Medulla oblongata (tissue), 1 donor: ENCODE measurements around the gene TMEM170B.

ENCODE experiments used
- DNase-seq: peaks from one replicate; pipeline ENCODE4 v3.0.0-alpha.2; 2015; ENCODE audit errors: extremely low spot score

The TMEM170B gene

GRCh38 chr6:11585426-11586016 is 48.0 kb downstream of the TMEM170B start:
- peak; percentile 53 for DNase-seq

GRCh38 chr6:11586117-11586516 is 48.6 kb downstream of the TMEM170B start:
- DNase-seq, result no peak

- DNase-seq, result no peak
Observed at GRCh38 chr6:11586536-11586935, 49.0 kb downstream of the TMEM170B start.

- DNase-seq, result no peak
Observed at GRCh38 chr6:11589261-11589660, 51.7 kb downstream of the TMEM170B start.

DNA sequence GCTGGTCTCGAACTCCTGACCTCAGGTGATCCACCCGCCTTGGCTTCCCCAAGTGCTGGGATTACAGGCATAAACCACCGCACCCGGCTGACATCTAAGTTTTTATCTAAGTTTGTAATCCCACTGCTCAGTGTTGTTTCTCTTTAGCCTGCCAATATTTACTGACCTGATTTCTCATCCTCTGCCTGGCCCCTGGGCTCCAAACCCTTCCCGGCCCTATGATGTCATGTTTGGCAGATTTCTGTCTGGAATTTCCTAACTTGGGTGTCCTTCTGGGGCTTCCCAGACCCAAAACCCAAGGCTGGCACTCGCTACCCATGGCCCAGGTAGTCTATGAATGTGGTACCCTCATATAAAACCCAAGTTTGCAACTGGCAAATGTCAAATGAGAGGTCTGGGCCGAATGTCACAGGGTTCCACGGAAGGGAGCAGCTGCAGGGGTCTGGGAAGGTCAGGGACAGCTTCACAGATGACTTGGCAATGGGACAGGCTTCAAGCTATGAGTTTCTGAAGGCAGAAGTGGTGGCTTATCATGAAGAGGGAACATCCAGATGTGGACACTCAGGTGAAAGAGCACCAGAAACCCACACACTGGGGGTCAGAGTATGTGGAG is 54.9 kb downstream of the TMEM170B start:
- DNase-seq, result no peak

DNA sequence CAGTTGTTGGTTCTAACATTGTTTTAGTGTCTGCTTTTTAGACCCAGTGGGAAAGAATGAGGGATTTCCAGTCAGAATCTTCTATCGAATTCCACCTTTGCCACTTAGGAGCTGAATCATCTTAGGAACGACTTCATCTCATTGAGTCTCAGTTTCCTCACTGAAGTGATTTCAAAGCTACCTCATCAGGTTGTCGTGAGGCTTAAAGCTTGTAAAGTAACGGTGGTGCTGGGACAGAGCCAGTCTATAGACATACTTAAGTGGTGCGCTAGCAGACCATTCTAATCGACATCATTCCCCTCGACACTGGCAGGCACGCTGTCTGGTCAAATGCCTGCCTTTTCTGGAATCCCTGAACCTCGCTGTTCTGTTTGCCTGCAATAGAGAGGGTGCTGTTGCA is 55.5 kb downstream of the TMEM170B start:
- DNase-seq, result no peak

DNA sequence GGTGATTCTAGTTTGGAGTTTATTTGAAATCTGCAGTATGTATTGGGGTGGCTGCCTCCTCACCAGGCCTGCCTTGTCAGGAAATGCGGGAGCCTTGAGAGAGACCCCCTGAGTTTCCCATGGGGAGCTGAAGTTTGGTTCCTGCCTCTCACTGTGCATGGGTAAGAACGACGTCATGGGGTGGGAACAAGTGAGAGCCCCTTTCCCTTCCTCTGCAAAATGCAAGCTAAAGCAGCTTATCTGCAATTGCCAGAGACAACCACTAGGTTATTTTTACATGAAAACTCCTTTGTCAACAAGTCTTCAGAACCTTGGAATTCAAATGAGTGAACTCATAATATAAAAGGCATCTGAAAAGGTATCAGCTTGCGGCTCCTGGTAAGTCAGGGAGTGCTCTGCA is 58.4 kb downstream of the TMEM170B start:
- no peak for DNase-seq

GRCh38 chr6:11596640-11597237 is 59.2 kb downstream of the TMEM170B start:
- DNase-seq, result no peak

DNA sequence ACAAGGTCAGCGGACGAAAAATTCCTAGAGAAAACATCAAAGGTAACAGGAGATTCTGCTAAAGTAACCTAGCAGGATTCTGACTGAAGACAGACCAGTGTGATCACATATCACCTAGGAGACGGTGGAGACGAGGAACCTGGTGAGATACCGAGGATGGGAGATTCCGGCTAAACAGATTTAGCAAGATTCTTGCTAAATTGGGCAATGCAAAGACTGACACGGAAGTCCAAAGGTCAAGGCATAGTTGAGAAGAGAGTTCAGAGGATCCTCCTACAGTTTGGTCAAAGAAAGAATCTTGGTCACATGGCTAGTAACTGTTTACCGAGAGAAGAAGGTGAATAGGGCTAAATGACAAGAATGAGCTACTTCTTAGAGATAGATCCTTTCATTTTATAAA is 61.1 kb downstream of the TMEM170B start:
- no peak for DNase-seq

DNA sequence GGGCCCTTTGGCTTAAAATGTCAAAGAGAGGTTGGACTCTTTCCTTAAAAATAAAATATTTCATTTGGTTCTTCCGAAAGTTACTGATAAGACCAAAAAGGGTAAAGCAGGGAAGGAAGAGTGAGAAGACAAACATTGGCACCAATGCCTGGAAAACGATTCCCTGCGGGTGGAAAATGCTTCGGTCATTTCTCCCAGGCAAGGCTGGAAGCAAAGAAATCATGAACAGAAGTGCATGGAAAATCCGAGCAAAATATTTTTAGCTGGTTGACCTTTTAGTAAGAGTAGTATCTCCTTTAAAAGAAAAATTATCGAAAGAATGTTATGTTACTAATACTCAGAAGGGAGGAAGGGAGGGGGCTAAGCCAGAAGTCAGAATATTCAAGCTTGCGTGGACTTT is 62.7 kb downstream of the TMEM170B start:
- no peak for DNase-seq

DNA sequence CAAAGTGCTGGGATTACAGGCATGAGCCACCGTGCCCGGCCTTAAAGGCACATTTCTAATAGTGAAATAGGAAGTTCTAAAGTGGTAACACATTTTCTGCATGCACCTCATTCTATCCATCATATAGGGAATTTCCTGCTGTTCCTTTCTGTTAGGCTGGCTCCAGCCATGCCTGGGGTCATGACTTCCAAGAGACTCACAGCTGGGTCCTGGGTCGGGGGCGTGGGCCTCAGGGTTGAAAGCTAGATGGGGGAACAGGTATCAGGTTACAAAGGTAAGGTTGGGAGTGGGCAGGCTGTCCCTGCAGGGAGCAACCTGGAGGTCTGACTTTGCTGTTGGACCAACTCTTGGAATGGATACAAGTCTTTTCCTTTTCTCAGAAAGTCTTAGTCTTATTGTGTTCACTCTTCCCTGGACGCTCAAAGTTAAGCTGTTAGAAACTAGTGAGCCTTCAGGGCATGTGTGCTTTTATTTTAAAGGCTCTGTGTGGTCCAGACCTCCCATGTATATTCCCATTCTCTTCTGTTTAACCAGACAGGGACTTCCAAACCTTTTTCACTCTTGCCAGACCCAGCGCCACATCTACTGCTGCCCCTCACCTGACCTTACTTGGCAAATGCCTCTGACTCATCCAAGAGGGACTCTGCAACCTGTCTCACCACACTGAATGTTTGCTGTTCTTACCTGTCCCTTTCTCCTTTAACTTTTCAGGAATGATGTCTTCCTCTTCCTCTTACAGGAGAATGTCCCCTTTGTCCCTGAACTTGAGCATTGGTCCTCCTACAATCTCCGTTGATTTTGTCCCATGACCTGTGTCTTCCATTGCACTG is 64.4 kb downstream of the TMEM170B start:
- no peak for DNase-seq

DNA sequence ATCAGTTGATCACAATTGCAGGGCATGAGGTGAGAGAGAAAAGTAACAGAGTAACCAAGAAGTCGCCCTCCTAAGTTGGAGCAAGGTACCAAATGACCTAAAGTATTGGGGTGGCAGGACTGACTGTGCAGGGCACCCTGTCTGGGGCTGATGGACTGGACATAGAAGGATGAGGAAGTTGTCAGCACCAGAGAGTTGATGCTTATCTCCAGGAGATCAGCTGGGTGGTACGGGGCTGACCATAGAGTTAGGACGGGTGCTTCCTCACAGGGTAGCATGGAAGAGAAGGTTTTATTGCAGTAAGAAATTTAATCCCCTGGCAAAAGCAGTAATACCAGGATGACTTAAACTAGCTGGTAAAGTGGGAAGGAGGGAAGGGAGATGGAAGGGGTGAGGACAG is 66.7 kb downstream of the TMEM170B start:
- no peak for DNase-seq

DNA sequence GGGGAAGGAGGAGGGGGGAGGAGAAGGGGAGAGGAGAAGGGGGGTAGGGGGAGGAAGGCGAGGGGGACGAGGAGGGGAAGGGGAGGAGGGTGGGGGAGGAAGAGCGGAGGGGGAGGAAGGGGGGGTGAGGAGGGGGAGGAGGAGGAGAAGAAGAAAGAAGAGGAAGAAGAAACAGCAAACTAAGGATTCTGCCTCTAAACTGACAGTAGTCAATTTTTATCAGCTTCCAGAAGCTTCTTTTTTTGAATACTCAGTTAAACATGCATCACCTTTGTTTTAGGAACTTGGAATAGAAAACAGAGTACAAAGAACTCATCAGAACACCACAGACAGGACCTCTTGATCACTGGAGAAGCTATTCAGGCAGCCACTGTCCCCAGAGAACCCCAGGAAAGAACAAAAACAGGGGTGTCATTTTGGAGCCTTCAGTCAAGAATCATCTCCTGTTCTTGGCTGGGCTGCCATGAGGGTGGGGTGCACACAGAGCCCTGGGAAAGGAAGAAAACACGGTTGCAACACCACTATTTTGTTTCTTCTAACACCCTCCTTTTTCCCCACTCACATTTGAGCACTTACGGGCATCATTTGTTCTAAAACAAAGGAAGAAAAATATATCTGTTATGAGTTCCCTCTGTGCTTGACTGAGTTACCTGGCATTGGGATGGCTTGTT is 67.4 kb downstream of the TMEM170B start:
- DNase-seq, result no peak

DNA sequence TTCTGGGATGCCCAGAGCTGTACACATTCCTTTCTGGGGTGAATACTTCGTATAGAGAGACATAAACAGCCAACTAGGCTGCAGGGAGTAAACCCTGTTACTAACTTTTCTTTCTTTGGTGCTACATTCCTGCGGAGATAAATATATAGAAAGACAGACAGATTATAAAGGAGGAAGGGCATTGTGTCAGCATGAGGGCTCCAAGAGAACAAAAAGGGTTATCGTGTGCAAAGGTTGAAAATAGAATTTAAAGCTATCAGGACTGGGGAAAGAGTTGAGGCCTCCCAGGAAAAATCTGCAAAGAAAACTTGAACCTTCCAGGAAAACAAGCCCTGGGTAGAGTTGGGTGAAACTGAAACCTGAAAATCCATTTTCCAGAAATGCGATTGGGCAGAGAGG is 68.0 kb downstream of the TMEM170B start:
- no peak for DNase-seq

GRCh38 chr6:11606332-11606731 is 68.8 kb downstream of the TMEM170B start:
- no peak for DNase-seq

- no peak for DNase-seq
Observed at GRCh38 chr6:11607383-11607782, 69.8 kb downstream of the TMEM170B start.

DNA sequence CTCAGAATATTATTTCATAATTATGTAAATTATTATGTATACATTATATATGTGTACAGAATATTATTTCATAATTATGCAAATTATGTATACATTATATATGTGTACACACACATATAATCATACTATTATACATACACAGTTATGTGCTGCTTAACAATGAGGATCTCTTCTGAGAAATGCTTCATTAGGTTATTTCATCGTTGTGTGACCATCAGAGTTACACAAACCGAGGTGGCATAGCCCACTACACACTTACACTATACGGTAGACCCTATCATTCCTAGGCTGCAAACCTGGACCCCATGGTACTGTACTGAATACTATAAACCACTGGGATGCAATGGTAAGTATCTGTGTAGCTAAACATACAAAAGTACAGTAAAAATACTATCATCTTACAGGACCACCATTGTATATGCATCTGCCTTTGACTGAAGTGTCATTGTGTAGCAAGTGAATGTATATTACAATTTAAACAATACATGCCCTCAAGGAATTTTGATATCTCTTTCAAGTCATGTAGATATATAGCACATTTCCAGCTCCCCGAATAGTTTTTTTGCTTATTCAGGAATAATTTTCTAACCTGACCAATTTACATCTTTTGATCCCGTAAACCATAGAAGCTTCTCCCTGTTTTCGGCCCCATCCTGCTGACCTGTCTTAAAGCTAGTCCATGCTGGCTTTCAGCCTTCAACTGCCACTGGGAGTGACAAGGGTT is 71.2 kb downstream of the TMEM170B start:
- DNase-seq, result no peak

DNA sequence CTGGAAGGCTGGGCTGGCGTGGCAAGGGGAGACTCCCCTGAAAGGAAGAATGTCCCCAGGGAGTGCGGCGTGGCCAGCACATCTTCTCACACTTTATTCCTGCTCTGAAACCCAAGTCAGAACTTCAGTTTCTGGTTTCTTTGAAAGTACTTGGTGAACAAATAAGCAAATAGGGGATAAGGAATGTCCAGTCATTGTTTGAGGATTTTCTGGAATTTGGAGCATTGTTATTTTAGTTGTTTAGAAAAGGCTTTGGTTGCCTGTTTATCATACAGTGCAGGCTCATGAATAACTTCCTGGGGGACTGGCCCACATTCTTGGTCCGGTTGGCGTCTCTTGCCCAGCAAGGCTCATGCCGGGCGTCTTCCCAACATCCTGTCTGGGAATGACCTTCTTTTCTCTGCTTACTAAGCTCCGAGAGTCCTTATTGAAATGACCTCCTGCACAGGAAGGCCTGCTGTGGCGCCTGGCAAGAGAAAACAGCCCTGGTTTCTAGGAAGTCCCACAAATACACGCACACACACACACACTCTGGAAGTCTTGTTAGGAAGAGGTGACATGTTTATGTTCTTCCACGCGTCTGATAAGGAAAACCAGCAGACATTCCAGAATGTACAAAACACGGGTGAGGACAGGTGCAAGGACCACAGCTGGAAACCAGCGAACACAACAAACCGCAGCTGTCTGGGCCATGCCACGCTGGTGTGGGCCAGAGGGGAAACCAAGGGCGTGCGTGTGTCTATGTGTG is 71.9 kb downstream of the TMEM170B start:
- DNase-seq, result peak; percentile 62

DNA sequence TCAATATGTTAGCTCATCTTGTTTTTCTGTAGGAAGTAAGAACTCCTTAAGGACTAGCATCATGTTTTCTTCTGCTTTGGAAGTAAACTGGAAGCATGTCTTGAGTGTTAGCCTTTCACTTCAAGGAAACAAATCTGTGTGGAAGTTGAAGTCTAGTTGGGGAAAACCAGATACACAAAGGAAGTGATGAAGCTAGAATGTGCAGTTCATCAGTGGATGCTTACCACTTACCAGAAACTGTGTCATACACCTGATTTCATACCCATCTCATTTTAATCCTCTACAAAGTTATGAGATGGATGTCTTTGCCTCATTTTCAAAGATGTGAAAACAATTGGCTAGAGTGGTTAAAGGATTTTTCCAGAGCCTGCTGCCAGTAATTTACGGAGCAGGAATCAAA is 75.8 kb downstream of the TMEM170B start:
- DNase-seq, result no peak

DNA sequence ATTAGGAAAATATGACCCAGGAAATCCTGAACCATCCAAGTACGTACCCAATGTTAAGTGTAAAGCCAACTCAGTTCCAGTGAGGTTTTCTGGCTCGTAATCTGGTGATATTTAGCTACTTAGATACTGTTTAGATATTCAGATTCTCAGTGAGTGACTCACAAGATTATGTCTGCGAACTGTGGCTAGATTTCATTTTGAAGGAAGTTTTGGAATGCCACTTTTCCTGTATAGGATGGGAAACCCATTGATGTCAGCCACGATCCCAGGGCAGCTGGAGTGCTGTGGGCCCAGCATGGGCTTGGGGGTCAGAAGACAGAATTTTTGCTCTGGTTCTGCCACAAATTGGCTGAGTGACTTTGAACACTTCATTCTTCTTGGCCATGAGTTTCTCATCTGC is 76.3 kb downstream of the TMEM170B start:
- DNase-seq, result no peak
